22Rv1 (cell line): ENCODE measurements around the gene RNF8.

Source experiments
- ZFX ChIP-seq: fragments of 450-650 bp; IDR thresholded peaks from 2 replicates; pipeline ENCODE4 v1.6.1; 2017; ENCODE audit warnings: antibody characterized with exemption, borderline replicate concordance
- TF ChIP-seq, protein P1 (sequence below): fragments of 450-650 bp; IDR thresholded peaks from 2 replicates; pipeline ENCODE4 v1.5.1; 2017; ENCODE audit warnings: mild to moderate bottlenecking

DNA sequence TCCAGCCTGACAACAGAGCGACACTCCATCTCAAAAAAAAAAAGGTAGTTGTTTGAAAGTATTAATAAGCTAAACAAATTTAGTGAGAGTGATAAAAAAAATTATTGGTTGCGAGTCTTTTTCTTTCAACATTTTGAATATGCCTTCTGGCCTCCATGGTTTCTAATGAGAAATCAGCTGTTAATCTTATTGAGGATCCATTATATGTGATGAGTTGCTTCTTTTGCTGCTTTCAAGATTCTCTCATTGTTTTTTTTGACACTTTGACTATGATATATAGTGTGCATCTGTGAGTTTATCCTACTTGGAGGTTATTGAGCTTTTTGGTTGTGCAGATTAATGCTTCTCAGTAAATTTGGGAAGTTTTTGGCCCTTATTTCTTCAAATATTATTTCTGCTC, 63.6 kb downstream of the RNF8 start:
- TF ChIP-seq, protein P1, sequence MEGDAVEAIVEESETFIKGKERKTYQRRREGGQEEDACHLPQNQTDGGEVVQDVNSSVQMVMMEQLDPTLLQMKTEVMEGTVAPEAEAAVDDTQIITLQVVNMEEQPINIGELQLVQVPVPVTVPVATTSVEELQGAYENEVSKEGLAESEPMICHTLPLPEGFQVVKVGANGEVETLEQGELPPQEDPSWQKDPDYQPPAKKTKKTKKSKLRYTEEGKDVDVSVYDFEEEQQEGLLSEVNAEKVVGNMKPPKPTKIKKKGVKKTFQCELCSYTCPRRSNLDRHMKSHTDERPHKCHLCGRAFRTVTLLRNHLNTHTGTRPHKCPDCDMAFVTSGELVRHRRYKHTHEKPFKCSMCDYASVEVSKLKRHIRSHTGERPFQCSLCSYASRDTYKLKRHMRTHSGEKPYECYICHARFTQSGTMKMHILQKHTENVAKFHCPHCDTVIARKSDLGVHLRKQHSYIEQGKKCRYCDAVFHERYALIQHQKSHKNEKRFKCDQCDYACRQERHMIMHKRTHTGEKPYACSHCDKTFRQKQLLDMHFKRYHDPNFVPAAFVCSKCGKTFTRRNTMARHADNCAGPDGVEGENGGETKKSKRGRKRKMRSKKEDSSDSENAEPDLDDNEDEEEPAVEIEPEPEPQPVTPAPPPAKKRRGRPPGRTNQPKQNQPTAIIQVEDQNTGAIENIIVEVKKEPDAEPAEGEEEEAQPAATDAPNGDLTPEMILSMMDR = no peak
- no peak for TF ChIP-seq ZFX
